ENCODE results near the gene TNK1.

TNK1 gene

DNA sequence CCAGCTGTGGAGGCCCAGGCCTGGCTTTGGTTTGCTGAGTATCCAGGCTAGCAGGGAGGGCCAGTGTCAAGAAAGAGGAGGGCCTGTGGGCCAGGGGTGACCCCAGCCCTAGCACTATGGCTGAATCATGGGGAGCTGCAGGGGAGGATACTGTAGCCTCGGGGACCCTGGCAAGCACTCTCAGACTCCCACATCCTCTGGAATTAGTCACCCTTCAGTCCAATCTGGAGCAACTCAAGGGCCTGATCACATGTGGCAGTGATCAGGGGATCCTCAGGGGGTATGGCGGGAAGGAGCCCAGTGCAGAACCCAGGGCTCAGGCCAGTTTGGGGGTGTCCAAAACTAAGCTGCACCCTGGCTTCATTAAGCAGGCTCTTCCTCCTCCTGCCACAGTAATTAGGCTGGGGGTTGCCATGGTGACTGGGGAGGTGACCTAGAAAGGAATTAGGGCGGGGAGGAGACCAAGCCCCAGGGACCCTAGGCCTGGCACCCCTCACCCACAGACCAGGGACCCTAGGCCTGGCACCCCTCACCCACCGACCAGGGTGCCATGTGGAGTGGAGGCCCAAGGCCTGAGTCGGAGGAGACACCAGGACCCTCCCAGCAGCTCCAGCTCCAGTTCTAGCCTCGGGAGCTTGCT lies 32.6 kb downstream of the TNK1 start:
- no peak for DNase-seq

- no peak for DNase-seq
Observed at GRCh38 chr17:7414837-7415236, 33.9 kb downstream of the TNK1 start.

DNA sequence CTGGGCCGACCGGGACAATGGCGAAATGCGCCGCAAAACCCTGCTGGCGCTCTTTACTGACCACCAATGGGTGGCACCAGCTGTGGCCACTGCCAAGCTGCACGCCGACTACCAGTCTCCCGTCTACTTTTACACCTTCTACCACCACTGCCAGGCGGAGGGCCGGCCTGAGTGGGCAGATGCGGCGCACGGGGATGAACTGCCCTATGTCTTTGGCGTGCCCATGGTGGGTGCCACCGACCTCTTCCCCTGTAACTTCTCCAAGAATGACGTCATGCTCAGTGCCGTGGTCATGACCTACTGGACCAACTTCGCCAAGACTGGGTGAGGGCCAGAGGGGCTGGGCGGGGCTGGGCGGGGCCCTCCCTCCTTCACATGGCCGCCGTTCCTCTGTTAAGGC lies 34.9 kb downstream of the TNK1 start:
- DNase-seq: no peak

GRCh38 chr17:7416323-7416722 lies 35.4 kb downstream of the TNK1 start:
- DNase-seq: no peak

DNA sequence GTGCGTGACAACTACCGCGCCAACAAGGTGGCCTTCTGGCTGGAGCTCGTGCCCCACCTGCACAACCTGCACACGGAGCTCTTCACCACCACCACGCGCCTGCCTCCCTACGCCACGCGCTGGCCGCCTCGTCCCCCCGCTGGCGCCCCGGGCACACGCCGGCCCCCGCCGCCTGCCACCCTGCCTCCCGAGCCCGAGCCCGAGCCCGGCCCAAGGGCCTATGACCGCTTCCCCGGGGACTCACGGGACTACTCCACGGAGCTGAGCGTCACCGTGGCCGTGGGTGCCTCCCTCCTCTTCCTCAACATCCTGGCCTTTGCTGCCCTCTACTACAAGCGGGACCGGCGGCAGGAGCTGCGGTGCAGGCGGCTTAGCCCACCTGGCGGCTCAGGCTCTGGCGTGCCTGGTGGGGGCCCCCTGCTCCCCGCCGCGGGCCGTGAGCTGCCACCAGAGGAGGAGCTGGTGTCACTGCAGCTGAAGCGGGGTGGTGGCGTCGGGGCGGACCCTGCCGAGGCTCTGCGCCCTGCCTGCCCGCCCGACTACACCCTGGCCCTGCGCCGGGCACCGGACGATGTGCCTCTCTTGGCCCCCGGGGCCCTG lies 36.3 kb downstream of the TNK1 start:
- DNase-seq: no peak

DNA sequence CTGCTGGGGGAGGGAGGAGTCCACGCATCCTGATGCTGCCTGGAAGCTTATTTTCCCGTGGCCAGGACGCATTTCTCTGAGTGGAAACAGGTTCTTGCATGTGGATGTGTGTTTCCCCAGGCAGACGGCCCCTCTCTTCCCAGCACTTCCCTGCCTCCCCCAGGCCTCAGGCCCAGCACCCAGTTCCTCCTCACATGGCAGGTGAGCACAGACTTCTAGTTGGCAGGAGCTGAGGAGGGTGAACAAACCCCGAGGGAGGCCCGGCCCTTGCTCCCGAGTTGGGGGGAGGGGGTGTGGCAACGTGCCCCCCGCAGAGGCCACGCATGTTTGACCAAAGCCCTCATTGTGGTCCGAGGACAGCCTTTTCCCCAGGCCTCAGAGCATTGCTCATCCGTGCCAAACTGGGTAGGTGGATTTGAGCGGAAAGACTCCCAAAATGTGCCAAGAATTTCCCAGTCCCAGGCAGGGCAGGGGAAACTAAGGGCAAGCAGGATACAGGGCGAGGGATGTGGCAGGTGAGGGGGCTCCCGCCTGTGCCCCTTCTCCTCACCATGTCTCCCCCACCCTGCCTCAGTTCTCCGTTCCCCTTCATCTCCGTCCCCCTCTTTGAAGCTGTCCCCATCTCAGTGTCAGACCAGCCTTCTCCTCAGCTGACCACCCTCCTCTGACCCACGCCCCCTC lies 37.7 kb downstream of the TNK1 start:
- no peak for DNase-seq

GRCh38 chr17:7419819-7420610 lies 39.1 kb downstream of the TNK1 start, which contains the start of gene SPEM1:
SPEM1 (plus strand) TSS chr17:7420324; CDS start chr17:7420385, 61 bp downstream.
- no peak for DNase-seq

DNA sequence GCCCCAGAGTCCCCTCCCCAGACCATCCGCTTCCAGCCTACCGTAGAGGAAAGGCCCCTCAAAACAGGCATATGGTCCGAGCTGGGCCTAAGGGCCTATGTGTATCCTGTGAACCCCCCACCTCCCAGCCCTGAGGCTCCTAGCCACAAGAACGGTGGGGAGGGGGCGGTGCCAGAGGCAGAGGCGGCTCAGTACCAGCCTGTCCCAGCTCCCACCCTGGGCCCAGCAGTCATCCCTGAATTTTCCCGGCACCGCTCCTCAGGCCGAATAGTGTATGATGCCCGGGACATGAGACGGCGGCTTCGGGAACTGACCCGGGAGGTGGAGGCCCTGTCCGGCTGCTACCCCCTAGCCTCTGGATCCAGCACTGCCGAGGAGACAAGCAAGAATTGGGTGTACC lies 40.3 kb downstream of the TNK1 start:
- no peak for DNase-seq

GRCh38 chr17:7423679-7424078 lies 42.8 kb downstream of the TNK1 start:
- DNase-seq: no peak

- DNase-seq: no peak
Observed at GRCh38 chr17:7425316-7425715, 44.4 kb downstream of the TNK1 start, which contains the start of gene SPEM2. SPEM2 (plus strand) TSS chr17:7425616; CDS start chr17:7425689, 73 bp downstream.

- DNase-seq: no peak
Observed at GRCh38 chr17:7425756-7426155, 44.9 kb downstream of the TNK1 start.

- DNase-seq: no peak
Observed at GRCh38 chr17:7426203-7426863, 45.4 kb downstream of the TNK1 start.

GRCh38 chr17:7426896-7427489 lies 46.1 kb downstream of the TNK1 start:
- DNase-seq: no peak

DNA sequence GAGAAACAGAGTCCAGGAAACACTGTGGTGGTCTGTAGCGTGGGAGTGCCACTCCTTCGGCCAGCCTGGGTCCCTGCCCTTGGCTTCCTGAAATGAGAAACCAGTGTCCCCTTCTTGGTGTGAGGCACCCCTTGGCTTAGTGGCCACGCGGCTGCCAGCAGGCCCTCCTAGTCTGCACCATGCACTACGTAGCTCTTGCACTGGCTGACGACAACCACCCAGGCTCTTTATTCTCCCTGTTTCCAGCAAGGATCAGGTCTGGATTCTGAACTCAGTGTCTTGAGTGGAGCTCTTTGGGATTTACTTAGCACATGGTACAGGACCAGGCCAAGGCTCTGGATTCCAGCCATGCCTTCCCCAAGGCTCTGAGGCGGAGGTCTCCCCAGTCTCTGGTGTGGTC lies 46.7 kb downstream of the TNK1 start:
- no peak for DNase-seq

- DNase-seq: no peak
Observed at GRCh38 chr17:7428557-7428956, 47.7 kb downstream of the TNK1 start, which contains the start of gene SPEM3. SPEM3 (plus strand) TSS chr17:7428857; CDS start chr17:7428903, 46 bp downstream.

GRCh38 chr17:7429722-7430121 lies 48.8 kb downstream of the TNK1 start:
- DNase-seq: no peak

DNA sequence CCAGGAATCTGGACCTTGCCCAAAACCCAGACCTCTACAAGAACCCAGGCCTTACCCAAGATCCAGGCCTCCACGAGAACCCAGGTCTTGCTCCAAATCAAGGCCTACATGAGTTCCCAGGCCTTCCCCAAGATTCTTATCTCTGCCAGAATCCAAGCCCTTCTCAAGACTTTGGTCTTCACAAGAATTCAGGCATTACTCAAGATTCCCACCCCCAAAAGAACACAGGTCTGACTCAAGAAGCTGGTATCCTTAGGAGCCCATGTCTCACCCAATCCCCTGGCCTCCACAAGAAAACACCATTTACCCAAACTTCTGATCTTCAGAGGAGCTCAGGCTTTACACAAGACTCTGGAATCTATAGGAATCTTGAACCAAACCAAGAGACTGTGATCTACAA lies 50.3 kb downstream of the TNK1 start:
- DNase-seq: no peak

DNA sequence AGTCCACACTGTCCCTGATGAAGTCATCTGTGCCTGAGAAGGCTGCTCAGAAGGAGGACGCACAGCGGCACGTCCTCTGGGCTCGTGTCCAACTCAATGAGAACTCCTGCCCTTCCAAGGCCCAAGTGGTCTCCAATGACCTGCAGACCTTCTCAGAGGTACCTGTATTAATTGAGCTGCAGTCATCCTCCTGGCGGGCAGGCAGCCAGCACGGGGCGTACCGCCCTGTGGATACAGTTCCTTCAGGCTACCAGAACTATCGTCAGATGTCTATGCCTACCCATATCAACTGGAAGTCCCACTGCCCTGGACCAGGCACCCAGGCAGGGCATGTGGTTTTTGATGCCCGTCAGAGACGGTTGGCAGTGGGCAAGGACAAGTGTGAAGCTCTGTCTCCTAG lies 51.4 kb downstream of the TNK1 start:
- no peak for DNase-seq

- no peak for DNase-seq
Observed at GRCh38 chr17:7435676-7436555, 55.0 kb downstream of the TNK1 start.

DNA sequence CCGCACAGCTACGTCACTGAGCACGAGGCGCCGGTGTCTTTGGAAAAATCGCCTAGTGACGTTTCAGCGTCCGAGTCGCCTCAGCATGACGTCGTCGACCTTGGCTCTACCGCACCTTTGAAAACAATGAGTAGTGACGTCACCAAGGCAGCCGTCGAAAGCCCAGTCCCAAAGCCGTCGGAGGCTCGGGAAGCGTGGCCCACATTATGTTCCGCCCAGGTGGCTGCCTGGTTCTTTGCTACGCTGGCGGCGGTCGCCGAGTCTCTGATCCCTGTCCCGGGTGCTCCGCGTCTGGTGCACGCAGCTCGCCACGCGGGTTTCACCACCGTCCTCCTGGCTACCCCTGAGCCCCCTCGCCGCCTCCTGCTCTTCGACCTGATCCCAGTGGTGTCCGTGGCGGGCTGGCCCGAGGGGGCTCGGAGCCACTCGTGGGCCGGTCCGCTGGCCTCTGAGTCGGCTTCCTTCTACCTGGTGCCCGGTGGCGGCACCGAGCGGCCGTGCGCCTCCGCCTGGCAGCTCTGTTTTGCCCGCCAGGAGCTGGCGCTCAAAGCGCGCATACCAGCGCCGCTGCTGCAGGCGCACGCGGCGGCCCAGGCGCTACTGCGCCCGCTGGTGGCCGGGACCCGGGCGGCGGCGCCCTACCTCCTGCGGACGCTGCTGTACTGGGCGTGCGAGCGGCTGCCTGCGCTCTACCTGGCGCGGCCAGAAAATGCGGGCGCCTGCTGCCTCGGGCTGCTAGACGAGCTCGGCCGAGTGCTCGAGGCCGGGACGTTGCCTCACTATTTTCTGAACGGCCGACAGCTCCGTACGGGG lies 55.9 kb downstream of the TNK1 start:
- peak; percentile 17 for DNase-seq

All from DMS 273 treated with DMSO at 0.1 percent for 48 hours (cell line).